Naive thymus-derived CD8-positive, alpha-beta T cell (primary cell): ENCODE measurements around the gene TYK2. TPM values are rescaled to one million over a fixed set of nuclear protein-coding genes. Genes with fewer than 3 reads are reported as not detected.
A peak's percentile ranks its signal among the peaks of the same experiment; 100 is the strongest.

ENCODE experiments used
- ATAC-seq, 2 donors: fragments of 150-1000 bp; cut with Tn5 transposase in 1 of 2; sonication (Bioruptor Pico), chemical (Tn5 transposase) in 1 of 2; 1 replicate in 1 of 2; 2 replicates in 1 of 2; pipeline ENCODE4 v1.10.0; 2021; ENCODE audit warnings: mild to moderate bottlenecking in 2 of 2, moderate library complexity in 2 of 2
- POLR2A ChIA-PET: fragments of 350-600 bp; sonication (Branson Sonifier 250); formaldehyde crosslinking; loops from one replicate; lab custom pipeline; 2021; ENCODE audit warnings: antibody characterized with exemption; lab: Charles Lee
- DNase-seq, 10 donors: peaks; one replicate each; pipeline versions ENCODE4 v3.0.0 to v3.0.0-alpha.2; 2020 to 2022
- H3K27ac Mint-ChIP-seq, 10 donors: one replicate each; pipeline ENCODE4 v1.8.0; 2020 to 2022; ENCODE audit warnings: mild to moderate bottlenecking in 10 of 10, mixed read lengths in 10 of 10, moderate library complexity in 4 of 10, inconsistent platforms in 1 of 10
- H3K27me3 Mint-ChIP-seq, 5 donors: one replicate each; pipeline ENCODE4 v1.8.0; 2021 to 2022; ENCODE audit warnings: mixed read lengths in 5 of 5
- H3K36me3 Mint-ChIP-seq, 3 donors: one replicate each; pipeline ENCODE4 v1.8.0; 2020 to 2022; ENCODE audit warnings: mixed read lengths in 3 of 3, mild to moderate bottlenecking in 2 of 3, inconsistent platforms in 1 of 3
- H3K4me1 Mint-ChIP-seq, 4 donors: one replicate each; pipeline ENCODE4 v1.8.0; 2021 to 2022; ENCODE audit warnings: mixed read lengths in 4 of 4
- H3K4me3 Mint-ChIP-seq, 10 donors: one replicate each; pipeline ENCODE4 v1.8.0; 2020 to 2022; ENCODE audit warnings: mild to moderate bottlenecking in 10 of 10, mixed read lengths in 10 of 10, moderate library complexity in 6 of 10, inconsistent platforms in 1 of 10
- H3K9me3 Mint-ChIP-seq, 9 donors: one replicate each; pipeline ENCODE4 v1.8.0; 2020 to 2022; ENCODE audit warnings: mixed read lengths in 9 of 9, mild to moderate bottlenecking in 3 of 9, inconsistent platforms in 1 of 9, moderate library complexity in 1 of 9
- polyA plus RNA-seq, 3 donors: library from polyadenylated mRNA; unstranded; fragments of 300-500 nt; fragmentation: Illumina TruSeq; gene quantifications; one replicate each; pipeline ENCODE4 v1.2.3, GENCODE V29; 2021
- total RNA-seq, 8 experiments: library from RNA in 2 of 8; stranded (reverse) in 2 of 8; gene quantifications; one replicate each; pipeline ENCODE4 v1.2.3 and lab custom pipeline; 2021 to 2026

TYK2 gene
- total and polyA plus RNA-seq, 5 experiments from 2014 or later = 33.4 to 319 (median 50.3) TPM

DNA sequence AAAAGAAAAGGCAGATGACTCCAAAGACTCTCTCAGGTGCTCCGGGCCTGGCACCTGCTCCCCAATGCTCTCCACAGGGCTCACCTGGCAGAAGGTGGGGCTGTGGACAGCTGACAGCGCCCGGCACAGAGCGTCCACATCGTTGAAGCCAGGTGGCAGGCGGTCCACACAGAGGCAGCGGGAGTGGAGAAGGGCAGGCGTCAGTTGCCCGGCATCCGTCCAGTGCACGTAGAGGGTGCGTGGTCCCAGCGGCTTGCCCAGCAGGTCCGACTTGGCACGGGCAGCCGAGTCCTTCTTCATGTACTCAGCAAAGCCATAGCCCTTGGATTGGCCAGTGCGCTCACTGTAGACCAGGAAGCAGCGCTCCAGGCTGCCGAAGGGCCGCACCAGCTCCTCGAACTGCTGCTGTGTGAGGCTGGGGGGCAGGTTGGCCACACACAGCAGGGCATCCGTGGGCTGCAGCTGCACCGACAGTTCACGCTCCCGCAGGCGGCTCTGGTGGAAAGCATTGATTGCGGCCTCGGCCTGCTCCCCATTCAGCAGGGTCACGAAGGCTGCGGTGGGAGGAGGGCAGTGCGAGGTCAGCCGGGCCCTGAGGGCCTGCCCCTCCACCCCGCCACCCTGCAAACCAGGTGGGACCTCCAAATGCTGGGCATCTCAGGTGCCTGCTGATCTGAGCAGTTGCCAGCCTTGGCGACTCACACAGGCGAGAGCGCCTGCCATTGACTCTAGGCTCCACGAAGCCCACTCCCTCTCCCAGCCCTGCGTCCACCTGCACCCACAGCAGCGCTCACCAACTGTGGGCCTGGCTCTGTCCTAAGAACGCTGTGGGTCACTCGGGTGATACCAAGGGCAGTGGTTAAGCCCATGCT, 51.6 kb downstream of the TYK2 start:
- DNase-seq (no peak), ATAC-seq (no peak)
- Mint-ChIP-seq H3K9me3 (no peaks in the 10 kb centered on the region), H3K27ac (peak overlapping the region in 1 of 10 donors; percentile 34), H3K36me3 (peaks cover 0 to 62% (median 9%) of the 10 kb centered on the region in 3 donors), H3K4me1 (peaks cover 8 to 34% (median 27%) of the 10 kb centered on the region in 4 donors), H3K27me3 (no peaks in the 10 kb centered on the region), H3K4me3 (no peak overlapping the region)
- POLR2A ChIA-PET = no interaction called here

DNA sequence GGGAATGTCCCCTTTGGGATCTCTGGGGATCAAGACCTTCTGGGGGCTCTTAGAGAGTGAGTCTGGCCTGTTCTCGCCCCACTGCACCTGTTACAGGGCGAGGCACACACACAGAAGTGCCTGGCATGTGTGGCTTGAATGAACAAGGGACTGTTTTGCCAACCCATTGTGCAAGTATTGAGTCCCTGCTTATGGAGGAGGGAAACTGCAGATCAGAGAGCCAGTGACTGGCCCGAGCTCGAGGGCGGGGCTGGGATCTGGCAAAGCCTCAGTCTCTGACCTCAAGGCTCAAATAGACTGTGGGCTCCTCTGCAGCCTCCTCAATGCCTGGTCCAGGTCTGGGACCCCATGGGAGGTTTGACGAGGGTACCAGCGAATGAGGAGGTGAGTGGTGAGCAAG, 52.6 kb downstream of the TYK2 start:
- DNase-seq (no peak), ATAC-seq (no peak)
- Mint-ChIP-seq H3K27me3 (no peaks in the 10 kb centered on the region), H3K36me3 (peaks cover 0 to 66% (median 5%) of the 10 kb centered on the region in 3 donors), H3K4me1 (peaks cover 3 to 27% (median 18%) of the 10 kb centered on the region in 4 donors), H3K9me3 (no peaks in the 10 kb centered on the region), H3K4me3 (no peak overlapping the region), H3K27ac (no peak overlapping the region)
- POLR2A ChIA-PET = interaction anchor here (0.6 kb wide), 1 partner anchor 282 kb away, joined by 3 read pairs; no protein-coding TSS in a partner anchor

DNA sequence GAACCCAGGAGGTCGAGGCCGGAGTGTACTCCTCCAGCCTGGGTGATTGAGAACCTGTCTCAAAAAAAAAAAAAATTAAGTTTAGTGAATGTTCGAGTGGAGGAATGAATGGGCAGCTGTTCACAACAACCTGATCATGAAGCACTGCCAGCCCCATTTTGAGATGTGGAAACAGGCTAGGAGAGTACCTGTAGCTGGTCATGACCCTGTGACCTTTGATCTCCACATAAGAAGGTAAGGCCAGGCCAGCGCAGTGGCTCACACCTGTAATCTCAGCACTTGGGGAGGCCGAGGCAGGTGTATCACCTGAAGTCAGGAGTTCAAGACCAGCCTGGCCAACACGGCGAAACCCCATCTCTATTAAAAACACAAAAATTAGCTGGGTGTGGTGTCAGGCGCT, 54.6 kb downstream of the TYK2 start:
- no peaks in the 10 kb centered on the region for H3K27me3 Mint-ChIP-seq
- POLR2A ChIA-PET = interaction anchor here (0.7 to 1.0 kb wide), 2 partner anchors 16 to 192 kb away, joined by 3 to 4 read pairs; no protein-coding TSS in a partner anchor
- ATAC-seq = no peak
- H3K9me3 Mint-ChIP-seq = no peaks in the 10 kb centered on the region
- peak overlapping the region in 1 of 10 donors; percentile 29 for H3K4me3 Mint-ChIP-seq
- H3K4me1 Mint-ChIP-seq = peaks cover 4 to 12% (median 6%) of the 10 kb centered on the region in 4 donors
- no peak for DNase-seq
- no peak overlapping the region for H3K27ac Mint-ChIP-seq
- H3K36me3 Mint-ChIP-seq = peaks cover 0 to 69% (median 7%) of the 10 kb centered on the region in 3 donors

DNA sequence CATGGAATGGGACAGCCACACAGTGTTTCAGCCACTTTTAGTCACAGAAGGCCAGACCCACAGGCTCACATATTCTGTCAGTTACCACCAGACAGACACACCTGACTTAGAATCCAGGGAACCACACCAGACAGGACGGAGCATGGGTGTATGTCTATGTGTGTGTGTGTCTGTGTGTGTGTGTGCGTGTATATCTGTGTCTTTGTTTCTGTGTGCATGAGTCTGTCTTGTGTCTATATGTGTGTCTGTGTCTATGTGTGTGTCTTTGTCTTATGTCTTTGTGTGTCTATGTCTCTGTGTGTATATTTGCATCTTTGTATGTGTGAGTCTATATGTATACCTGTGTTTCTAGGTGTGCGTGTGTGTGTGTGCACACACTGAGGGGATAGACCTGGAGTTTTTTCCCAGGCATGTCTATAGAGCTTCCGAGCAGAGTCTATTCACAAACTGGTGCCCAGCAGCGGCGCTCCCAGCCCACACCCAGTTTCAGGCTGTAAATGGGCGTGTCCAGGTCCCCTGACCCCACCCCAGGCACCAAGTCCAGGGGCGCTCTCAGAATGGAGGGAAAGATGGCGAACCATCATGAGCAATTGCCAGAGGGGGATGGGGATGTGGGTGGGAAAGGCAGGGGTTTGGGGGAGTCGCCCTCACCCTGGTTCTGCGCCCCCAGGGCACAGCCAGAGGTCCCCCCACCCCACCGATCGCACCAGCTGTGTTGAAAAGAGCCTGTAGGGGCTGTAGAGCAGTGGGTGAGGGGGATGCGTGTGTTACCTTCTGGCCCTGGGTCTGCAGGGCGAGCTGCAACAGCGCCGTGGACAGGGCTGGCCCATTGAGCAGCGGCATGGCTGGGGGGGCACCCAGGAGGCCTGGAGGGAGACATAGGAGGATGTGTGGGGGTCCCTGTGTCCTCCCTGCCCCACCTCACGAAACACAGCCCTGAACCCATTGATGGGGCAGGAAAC, 58.2 kb downstream of the TYK2 start:
- Mint-ChIP-seq H3K27ac (peak overlapping the region in 6 of 10 donors; percentile 1 to 64 (median 12)), H3K4me1 (peaks cover 0 to 3% (median under 1%) of the 10 kb centered on the region in 4 donors), H3K4me3 (no peak overlapping the region), H3K27me3 (no peaks in the 10 kb centered on the region), H3K9me3 (no peaks in the 10 kb centered on the region), H3K36me3 (peaks cover 0 to 70% (median 10%) of the 10 kb centered on the region in 3 donors)
- DNase-seq (no peak), ATAC-seq (no peak)
- POLR2A ChIA-PET = interaction anchor here (0.5 to 2.6 kb wide), 3 partner anchors 9 to 11 kb away, joined by 4 to 8 read pairs (median 5); partner anchors contain the start of gene RAVER1

DNA sequence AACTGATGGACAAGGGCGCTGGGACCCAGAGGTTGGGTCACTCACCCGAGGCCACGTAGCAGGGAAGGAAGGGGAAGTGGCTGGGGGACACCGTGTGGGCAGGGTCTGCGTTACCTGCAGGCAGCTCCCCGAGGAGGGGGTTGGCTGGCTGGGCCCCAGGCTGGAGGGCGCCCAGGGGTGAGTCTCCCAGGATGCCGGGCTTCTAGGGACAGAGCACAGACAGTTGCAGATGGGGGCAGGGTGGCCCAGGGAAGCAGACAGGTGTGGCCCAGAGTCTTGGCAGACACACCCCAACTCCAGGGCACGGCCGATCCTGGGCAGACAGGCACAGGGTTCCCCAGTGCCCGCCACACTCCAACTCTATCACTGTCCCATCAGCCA, 59.0 kb downstream of the TYK2 start:
- Mint-ChIP-seq H3K27ac (peak overlapping the region in 1 of 10 donors; percentile 20), H3K9me3 (no peaks in the 10 kb centered on the region), H3K4me1 (peaks cover 0 to 3% (median under 1%) of the 10 kb centered on the region in 4 donors), H3K36me3 (peaks cover 0 to 69% (median 10%) of the 10 kb centered on the region in 3 donors), H3K27me3 (no peaks in the 10 kb centered on the region), H3K4me3 (no peak overlapping the region)
- no peak for ATAC-seq
- DNase-seq = no peak
- POLR2A ChIA-PET = interaction anchor here (0.5 to 1.2 kb wide), 4 partner anchors 10 to 94 kb away, joined by 3 to 10 read pairs (median 4); partner anchors contain the start of gene RAVER1

DNA sequence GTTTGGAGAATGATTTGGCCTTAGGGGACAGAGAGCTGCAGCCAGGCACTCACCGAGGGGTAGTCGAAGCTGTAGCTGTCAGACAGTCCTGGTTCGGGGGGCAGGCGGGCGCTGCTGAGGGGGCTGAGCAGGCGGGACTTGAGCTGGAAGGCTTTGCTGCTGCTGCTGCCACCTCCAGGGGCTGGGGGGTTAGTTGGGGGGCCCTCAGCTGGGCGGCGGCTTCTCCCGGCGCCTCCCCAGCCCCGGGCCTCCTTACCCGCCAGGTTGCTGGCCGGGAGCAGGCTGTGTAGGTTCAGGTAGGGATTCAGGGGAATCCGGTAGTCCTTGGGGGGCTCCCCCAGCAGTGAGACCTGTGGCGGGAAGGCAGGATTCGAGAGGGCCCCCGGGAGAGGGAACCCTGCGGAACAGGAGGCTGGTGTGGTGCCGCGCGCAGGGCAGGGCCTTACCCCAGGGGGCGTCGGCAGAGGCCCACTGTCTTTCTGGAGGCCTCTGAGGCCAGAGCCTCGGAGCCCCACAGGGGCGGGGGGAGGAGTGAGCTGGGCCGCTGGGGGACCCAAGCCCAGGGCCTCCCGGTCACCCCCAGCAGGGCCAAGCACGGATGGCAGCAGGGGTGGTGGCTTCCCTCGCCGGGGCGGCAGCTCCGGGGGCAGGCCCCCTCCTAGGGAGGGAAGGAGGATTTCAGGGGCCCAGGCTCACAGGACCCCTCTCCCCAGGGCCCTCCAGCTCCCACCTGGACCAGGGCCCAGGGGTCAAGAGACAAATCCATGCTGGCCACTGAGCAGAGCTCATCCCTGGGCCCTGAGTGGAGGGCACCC, 59.6 kb downstream of the TYK2 start:
- no peaks in the 10 kb centered on the region for H3K27me3 Mint-ChIP-seq
- peaks cover 0 to 69% (median 11%) of the 10 kb centered on the region in 3 donors for H3K36me3 Mint-ChIP-seq
- POLR2A ChIA-PET = interaction anchor here (0.6 to 1.2 kb wide), 6 partner anchors 10 to 247 kb away, joined by 3 to 10 read pairs (median 4); partner anchors contain the start of gene RAVER1
- no peaks in the 10 kb centered on the region for H3K9me3 Mint-ChIP-seq
- no peak overlapping the region for H3K4me3 Mint-ChIP-seq
- H3K4me1 Mint-ChIP-seq = peaks cover 4 to 7% (median 5%) of the 10 kb centered on the region in 4 donors
- DNase-seq (no peak), ATAC-seq (no peak)
- H3K27ac Mint-ChIP-seq = no peak overlapping the region

DNA sequence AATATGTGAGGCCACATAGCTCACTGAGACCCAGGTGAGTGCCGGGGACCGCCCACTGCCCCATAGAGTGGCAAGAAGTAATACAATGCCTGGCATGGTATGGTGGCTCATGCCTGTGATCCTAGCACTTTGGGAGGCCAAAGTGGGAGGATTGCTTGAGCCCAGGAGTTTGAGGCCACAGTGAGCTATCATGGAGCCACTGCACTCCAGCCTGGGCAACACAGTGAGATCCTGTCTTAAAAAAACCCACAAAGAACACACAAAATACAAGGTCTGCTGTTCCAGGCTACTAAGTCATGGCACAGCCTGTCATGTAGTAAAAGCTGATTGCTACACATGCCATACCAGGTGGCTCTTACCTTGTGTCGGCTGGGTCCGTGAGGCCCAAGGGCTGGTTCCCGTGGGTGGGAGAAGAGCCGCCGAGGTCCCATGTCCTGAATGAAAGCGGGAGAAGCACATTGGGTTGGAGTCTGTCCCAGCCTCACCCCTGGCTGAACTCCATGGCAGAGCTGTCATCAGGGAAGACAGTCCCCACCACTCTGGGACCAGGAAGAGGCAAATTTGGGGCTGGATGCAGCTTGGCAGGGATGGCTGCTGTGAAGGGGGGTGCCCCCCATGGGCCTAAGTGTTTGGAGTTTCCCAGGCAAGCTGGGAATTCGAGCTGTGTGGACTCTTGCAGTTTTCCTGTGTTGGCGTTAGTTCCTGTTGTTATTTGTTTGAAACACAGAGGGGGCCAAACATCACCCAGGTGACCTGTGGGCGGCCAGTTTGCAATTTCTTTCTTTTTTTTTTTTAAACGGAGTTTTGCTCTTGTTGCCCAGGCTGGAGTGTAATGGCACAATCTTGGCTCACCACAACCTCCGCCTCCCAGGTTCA, 61.3 kb downstream of the TYK2 start:
- H3K27me3 Mint-ChIP-seq = no peaks in the 10 kb centered on the region
- peak overlapping the region in 1 of 10 donors; percentile 11 for H3K27ac Mint-ChIP-seq
- H3K9me3 Mint-ChIP-seq = no peaks in the 10 kb centered on the region
- peaks cover 7 to 19% (median 16%) of the 10 kb centered on the region in 4 donors for H3K4me1 Mint-ChIP-seq
- peaks cover 0 to 53% (median 10%) of the 10 kb centered on the region in 3 donors for H3K36me3 Mint-ChIP-seq
- no peak overlapping the region for H3K4me3 Mint-ChIP-seq
- ATAC-seq = no peak
- POLR2A ChIA-PET = interaction anchor here (0.5 to 1.1 kb wide), 2 partner anchors 15 to 456 kb away, joined by 5 to 6 read pairs; partner anchors contain the start of gene RAVER1
- DNase-seq = no peak

DNA sequence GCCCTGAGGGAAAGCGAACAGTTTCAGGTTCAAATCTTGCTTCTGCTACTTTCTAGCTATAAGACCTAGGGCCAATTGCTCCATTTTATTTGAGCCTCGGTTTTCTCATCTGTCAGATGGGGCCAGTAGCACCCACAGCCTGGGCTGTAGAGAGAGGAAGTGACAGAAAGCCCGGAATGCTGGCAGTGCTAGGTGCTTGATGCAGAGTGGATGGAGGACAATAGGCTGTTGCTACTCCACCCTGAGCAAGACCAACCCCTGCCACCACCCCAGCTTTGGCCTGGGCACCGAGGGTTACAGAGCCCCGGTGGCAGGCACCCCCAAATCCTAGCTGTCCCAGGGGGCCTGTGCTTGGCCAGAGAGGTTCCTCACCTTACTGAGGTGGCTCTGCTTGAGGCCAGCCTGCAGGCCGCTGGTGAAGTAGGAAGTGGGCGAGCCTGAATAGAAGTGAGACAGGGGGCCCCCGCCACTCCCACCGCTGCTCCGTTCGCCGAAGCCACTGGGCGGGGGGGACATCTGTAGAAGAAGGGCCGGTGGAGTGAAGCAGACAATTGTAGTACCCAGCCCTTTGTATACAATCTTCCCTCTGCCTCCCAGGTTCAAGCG, 62.4 kb downstream of the TYK2 start:
- no peak for ATAC-seq
- Mint-ChIP-seq H3K9me3 (no peaks in the 10 kb centered on the region), H3K4me3 (peak overlapping the region in 1 of 10 donors; percentile 11), H3K27ac (no peak overlapping the region), H3K27me3 (no peaks in the 10 kb centered on the region), H3K4me1 (peaks cover 7 to 24% (median 16%) of the 10 kb centered on the region in 4 donors), H3K36me3 (peaks cover 0 to 45% (median 10%) of the 10 kb centered on the region in 3 donors)
- no peak for DNase-seq
- POLR2A ChIA-PET = interaction anchor here (1.1 kb wide), 1 partner anchor 16 kb away, joined by 5 read pairs; the partner anchor contains the start of gene RAVER1

DNA sequence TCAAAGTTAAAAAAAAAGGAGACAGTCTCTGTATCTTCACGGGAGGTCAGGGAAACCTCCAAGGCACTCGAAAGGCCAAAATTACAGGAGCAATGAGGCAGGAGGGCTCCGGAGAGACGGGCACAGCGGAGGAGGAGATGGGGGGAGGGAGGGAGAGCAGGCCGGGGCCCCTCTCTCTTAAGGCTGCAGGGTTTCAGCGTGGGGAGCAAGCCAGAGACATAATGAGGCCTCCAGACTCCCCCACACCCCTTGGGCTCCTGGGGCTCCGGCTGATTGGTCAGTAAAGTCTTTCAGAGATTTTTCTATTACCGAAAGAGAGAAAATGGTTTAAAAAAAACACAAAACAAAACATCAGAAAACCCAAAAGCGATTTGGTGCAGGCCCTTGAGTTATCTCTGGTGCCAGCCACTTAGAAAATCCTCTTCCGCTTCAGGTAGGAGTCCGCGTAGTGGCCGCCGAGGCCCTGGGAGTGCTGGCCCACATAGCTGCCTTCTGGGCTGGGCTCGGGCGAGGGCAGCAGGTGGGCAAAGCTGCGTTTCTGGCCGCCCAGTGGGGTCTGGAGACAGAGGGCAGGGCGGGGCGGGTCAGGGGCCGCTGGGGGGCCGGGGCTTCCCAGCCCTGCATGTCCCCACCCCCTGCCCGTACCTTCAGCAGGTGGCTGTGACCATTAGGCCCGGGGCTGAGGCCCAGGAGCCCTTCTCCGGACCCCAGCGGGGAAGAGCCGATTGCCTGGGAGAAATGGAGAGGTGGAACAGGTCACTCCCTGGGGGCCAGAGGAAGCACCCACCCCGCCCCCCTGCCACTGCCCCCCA, 63.1 kb downstream of the TYK2 start:
- no peak for ATAC-seq
- POLR2A ChIA-PET = interaction anchor here (0.6 to 1.6 kb wide), 4 partner anchors 28 to 159 kb away, joined by 3 to 7 read pairs (median 4); partner anchors contain the start of gene ICAM5
- H3K27me3 Mint-ChIP-seq = no peaks in the 10 kb centered on the region
- no peaks in the 10 kb centered on the region for H3K9me3 Mint-ChIP-seq
- peak overlapping the region in 4 of 10 donors; percentile 15 to 67 (median 38) for H3K27ac Mint-ChIP-seq
- H3K36me3 Mint-ChIP-seq = peaks cover 0 to 44% (median 10%) of the 10 kb centered on the region in 3 donors
- H3K4me1 Mint-ChIP-seq = peaks cover 7 to 24% (median 16%) of the 10 kb centered on the region in 4 donors
- DNase-seq = no peak
- H3K4me3 Mint-ChIP-seq = peak overlapping the region in 2 of 10 donors; percentile 19 to 32
